Measurements from ENCODE around the gene SRPX.

DNA sequence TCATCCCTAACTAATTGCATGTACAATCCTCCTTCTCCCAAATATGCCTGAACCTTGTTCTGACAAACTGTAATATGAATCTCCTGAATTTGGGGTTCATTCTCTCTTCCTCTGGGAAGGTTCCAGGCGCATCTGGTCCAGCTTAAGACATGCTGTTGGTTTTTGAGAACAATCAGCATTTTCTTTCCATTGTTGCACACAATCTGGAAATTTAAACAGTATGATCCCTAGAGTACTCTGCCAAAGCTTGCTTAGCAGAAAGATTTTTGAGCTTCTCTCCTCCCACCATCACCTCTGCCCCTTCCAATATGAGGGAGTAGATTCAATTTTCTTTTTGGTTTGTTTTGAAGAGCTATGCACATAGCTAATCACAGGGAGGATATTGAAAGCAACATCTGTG lies 50.1 kb downstream of the SRPX start:
- TF ChIP-seq EZH2phosphoT487 (IDR thresholded peaks at IDR 0.05) (no peak), CTCF (IDR thresholded peaks at IDR 0.05) (no peak)
